ENCODE measurements around the gene FUZ.

Gene FUZ

DNA sequence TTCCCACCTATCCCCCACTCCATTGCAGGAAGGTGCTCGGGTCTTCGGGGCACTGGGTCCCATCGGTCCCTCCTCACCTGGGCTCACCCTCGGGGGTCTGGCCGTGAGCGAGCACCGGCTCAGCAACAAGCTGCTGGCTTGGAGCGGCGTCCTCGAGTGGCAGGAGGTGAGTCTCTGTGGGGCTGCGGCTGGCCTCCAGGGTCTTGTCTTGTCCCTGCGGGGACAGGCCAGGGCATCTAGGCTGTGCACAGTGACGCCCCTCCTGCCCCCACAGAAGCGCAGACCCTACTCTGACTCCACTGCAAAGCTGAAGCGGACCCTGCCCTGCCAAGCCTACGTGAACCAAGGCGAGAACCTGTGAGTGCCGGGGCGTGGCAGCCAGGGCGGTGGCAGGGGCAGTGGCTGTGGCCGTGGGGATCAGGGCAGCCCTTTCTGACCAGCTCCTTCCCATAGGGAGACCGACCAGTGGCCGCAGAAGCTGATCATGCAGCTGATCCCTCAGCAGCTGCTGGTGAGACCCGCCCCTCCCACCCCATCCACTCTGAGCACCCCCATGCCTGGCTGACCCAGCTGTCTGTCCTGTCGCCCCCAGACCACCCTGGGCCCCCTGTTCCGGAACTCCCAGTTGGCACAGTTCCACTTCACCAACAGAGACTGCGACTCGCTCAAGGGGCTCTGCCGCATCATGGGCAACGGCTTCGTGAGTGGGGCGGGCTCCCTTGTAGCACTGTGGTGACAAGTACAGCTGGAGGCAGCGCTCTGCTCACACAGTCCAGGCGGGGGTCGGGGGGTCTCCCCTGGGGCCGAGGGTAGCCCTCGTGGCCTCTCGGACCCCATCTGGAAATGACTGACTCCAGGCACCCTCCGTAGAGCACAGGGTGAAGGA lies 41.5 kb upstream of the FUZ start:
- Histone ChIP-seq H3K9me2 (replicated peaks; ENCODE audit: control insufficient read depth, low read length) (no peaks in the 10 kb centered on the region), H3F3A (ENCODE audit: control insufficient read depth, insufficient read depth) (peaks cover 8% of the 10 kb centered on the region), H3K36me3 (ENCODE audit: control insufficient read depth, low read length) (peaks cover 58% of the 10 kb centered on the region), H3K79me2 (ENCODE audit: control insufficient read depth, low read length) (peaks cover 33% of the 10 kb centered on the region), H3K4me3 (ENCODE audit: low read length) (no peak overlapping the region), H4K20me1 (ENCODE audit: control insufficient read depth, insufficient read depth, low read depth, low read length) (peaks cover 13% of the 10 kb centered on the region; the same call in 1 of the 2 replicates), H3K27me3 (ENCODE audit: control insufficient read depth, low read length) (no peaks in the 10 kb centered on the region; the same call in 1 of the 2 replicates), H3K27ac (ENCODE audit: low read depth, low read length) (no peak overlapping the region), H3K9me3 (ENCODE audit: control insufficient read depth, insufficient read depth, low read length) (no peaks in the 10 kb centered on the region), H3K4me2 (ENCODE audit: low read length) (no peak overlapping the region), H3K4me1 (ENCODE audit: control insufficient read depth, low read length) (peaks cover 30% of the 10 kb centered on the region)
- no peak for TF ChIP-seq EZH2phosphoT487 (IDR thresholded peaks at IDR 0.05; ENCODE audit: borderline replicate concordance, low read length)
- TF ChIP-seq, protein P1, sequence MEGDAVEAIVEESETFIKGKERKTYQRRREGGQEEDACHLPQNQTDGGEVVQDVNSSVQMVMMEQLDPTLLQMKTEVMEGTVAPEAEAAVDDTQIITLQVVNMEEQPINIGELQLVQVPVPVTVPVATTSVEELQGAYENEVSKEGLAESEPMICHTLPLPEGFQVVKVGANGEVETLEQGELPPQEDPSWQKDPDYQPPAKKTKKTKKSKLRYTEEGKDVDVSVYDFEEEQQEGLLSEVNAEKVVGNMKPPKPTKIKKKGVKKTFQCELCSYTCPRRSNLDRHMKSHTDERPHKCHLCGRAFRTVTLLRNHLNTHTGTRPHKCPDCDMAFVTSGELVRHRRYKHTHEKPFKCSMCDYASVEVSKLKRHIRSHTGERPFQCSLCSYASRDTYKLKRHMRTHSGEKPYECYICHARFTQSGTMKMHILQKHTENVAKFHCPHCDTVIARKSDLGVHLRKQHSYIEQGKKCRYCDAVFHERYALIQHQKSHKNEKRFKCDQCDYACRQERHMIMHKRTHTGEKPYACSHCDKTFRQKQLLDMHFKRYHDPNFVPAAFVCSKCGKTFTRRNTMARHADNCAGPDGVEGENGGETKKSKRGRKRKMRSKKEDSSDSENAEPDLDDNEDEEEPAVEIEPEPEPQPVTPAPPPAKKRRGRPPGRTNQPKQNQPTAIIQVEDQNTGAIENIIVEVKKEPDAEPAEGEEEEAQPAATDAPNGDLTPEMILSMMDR (IDR thresholded peaks at IDR 0.05; ENCODE audit: low read depth, low read length, poor library complexity, severe bottlenecking): no peak

DNA sequence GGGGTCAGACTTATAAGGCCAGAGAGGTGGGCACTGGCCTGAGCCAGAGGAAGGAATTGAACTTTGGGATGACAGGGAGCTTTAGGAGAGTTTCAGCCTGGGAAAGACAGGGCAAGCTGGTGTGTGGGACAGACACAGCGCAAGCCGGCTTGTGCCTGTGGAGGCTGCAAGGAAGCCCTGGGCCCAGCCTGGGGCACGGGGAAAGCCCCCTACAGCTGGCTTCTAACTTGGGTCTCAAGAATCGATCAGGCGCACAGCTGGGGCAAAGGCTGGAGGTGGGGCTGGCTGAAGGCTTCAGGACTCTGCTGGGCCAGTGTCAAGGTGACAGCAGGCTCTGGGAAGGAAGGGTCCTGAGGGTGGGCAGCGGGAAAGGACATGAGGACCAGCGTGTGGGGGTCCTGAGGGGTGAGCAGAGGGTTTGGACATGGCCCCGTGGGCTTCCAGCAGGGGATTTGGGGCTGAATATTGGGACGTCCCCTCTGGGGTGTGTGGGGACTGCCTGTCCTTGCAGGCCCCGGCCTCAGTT lies 40.8 kb upstream of the FUZ start:
- Histone ChIP-seq H3K4me2 (ENCODE audit: low read length) (peak overlapping the region; percentile 99), H3K27ac (ENCODE audit: low read depth, low read length) (no peak overlapping the region), H3F3A (ENCODE audit: control insufficient read depth, insufficient read depth) (peaks cover 8% of the 10 kb centered on the region), H3K4me1 (ENCODE audit: control insufficient read depth, low read length) (peaks cover 33% of the 10 kb centered on the region), H3K27me3 (ENCODE audit: control insufficient read depth, low read length) (no peaks in the 10 kb centered on the region; the same call in 1 of the 2 replicates), H3K9me3 (ENCODE audit: control insufficient read depth, insufficient read depth, low read length) (no peaks in the 10 kb centered on the region), H3K9me2 (replicated peaks; ENCODE audit: control insufficient read depth, low read length) (no peaks in the 10 kb centered on the region), H3K79me2 (ENCODE audit: control insufficient read depth, low read length) (peaks cover 33% of the 10 kb centered on the region), H3K36me3 (ENCODE audit: control insufficient read depth, low read length) (peaks cover 55% of the 10 kb centered on the region), H3K4me3 (ENCODE audit: low read length) (peak overlapping the region; percentile 17; the same call in 1 of the 2 replicates), H4K20me1 (ENCODE audit: control insufficient read depth, insufficient read depth, low read depth, low read length) (peaks cover 13% of the 10 kb centered on the region; the same call in 1 of the 2 replicates)
- TF ChIP-seq, protein P1 (IDR thresholded peaks at IDR 0.05; ENCODE audit: low read depth, low read length, poor library complexity, severe bottlenecking): no peak
- TF ChIP-seq EZH2phosphoT487 (IDR thresholded peaks at IDR 0.05; ENCODE audit: borderline replicate concordance, low read length): no peak

DNA sequence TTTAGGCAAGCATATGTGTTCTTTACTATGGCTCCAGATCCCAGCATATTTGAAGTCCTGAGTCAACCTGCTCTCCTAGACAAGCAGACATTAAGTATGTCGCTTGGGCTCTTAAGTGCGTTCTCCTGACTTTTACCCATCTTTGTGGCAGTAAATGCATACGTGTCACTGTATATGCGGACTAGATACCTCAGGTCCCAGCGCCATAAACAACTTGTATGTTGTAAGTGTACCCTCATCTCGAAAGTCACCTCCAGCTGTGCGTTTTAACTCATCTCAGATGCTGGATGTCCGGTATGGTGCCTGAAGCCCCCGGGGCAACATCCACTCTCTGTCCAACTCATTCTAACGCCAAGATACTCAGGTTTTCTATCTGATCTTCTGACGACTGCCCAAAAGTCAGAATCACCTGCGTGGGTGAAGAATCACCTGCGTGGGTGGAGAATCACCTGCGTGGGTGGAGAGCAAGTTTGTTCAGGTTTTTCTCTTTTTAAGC lies 39.6 kb upstream of the FUZ start:
- no peaks in the 10 kb centered on the region for H3K9me2 ChIP-seq (replicated peaks; ENCODE audit: control insufficient read depth, low read length)
- peaks cover 42% of the 10 kb centered on the region for H3K36me3 ChIP-seq (ENCODE audit: control insufficient read depth, low read length)
- H3K27ac ChIP-seq (ENCODE audit: low read depth, low read length): no peak overlapping the region
- H3K79me2 ChIP-seq (ENCODE audit: control insufficient read depth, low read length): peaks cover 33% of the 10 kb centered on the region
- H3F3A ChIP-seq (ENCODE audit: control insufficient read depth, insufficient read depth): peaks cover 8% of the 10 kb centered on the region
- H3K4me2 ChIP-seq (ENCODE audit: low read length): peak overlapping the region; percentile 99
- H3K9me3 ChIP-seq (ENCODE audit: control insufficient read depth, insufficient read depth, low read length): no peaks in the 10 kb centered on the region
- peak overlapping the region; percentile 81 for H3K4me3 ChIP-seq (ENCODE audit: low read length)
- TF ChIP-seq EZH2phosphoT487 (IDR thresholded peaks at IDR 0.05; ENCODE audit: borderline replicate concordance, low read length): no peak
- TF ChIP-seq, protein P1 (IDR thresholded peaks at IDR 0.05; ENCODE audit: low read depth, low read length, poor library complexity, severe bottlenecking): no peak
- H3K4me1 ChIP-seq (ENCODE audit: control insufficient read depth, low read length): peaks cover 45% of the 10 kb centered on the region
- H3K27me3 ChIP-seq (ENCODE audit: control insufficient read depth, low read length): no peaks in the 10 kb centered on the region; the same call in 1 of the 2 replicates
- H4K20me1 ChIP-seq (ENCODE audit: control insufficient read depth, insufficient read depth, low read depth, low read length): peaks cover 13% of the 10 kb centered on the region; the same call in 1 of the 2 replicates

Data from DOHH2 (cell line).